ENCODE data around the gene MYL5. TPM values are rescaled to one million over a fixed set of nuclear protein-coding genes. Genes with fewer than 3 reads are reported as not detected.

Gene MYL5
- total and polyA plus RNA-seq, 12 donors = 5.9 to 77.6 (median 21.5) TPM

DNA sequence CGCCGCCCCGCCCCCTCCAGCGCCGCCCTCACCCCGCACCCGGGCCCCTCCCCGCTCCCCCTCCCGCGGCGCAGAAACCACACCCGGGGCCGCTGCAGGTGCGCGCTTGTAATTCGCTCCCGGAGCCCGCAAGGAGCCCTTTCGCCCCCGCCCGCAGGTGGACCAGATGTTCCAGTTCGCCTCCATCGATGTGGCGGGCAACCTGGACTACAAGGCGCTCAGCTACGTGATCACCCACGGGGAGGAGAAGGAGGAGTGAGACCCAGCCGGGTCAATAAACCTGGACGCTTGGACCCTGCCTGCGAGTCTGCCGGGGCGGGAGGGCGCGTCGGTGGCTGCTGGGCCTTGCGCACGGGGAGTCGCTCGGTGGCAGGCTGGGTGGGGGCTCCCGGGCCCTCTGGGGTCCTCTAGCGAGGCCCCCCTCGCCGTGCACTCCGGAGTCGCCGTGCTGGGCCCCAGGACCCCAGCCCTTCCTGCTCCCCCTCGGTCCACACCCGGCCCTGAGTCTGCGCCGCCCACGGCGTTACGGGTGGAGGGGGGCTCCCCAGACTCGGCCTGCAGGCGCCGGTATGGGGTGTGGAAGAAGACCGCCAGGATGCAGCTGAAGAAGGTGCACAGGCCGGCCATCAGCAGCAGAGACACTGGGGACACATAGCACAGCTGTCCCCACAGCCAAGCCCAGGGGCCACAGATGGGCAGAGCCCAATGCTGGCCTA, 7.6 kb downstream of the MYL5 start:
- WGBS, 4 donors = 79 to 100% (median 86%) methylated on average over 1 to 56 of the region's 58 CpGs
- peaks cover 24 to 44% of the 10 kb centered on the region in 2 donors for H3K4me1 ChIP-seq (replicated peaks in 1 of 2)
- TF ChIP-seq, protein P1, sequence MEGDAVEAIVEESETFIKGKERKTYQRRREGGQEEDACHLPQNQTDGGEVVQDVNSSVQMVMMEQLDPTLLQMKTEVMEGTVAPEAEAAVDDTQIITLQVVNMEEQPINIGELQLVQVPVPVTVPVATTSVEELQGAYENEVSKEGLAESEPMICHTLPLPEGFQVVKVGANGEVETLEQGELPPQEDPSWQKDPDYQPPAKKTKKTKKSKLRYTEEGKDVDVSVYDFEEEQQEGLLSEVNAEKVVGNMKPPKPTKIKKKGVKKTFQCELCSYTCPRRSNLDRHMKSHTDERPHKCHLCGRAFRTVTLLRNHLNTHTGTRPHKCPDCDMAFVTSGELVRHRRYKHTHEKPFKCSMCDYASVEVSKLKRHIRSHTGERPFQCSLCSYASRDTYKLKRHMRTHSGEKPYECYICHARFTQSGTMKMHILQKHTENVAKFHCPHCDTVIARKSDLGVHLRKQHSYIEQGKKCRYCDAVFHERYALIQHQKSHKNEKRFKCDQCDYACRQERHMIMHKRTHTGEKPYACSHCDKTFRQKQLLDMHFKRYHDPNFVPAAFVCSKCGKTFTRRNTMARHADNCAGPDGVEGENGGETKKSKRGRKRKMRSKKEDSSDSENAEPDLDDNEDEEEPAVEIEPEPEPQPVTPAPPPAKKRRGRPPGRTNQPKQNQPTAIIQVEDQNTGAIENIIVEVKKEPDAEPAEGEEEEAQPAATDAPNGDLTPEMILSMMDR (IDR thresholded peaks at IDR 0.05) = no peak
- TF ChIP-seq POLR2A (IDR thresholded peaks at IDR 0.05) = no peak
- H3K27ac ChIP-seq = no peak overlapping the region
- no peaks in the 10 kb centered on the region for H3K36me3 ChIP-seq (replicated peaks in 1 of 2)
- intact Hi-C loops (cut with DNase I) = no loop called here
- no peaks in the 10 kb centered on the region for H3K9me3 ChIP-seq (replicated peaks in 1 of 3)
- H3K4me3 ChIP-seq = peak overlapping the region in 1 of 4 donors; percentile 60
- peak; percentile 55 to 72 (median 61) for DNase-seq
- H3K27me3 ChIP-seq = no peaks in the 10 kb centered on the region

- no peaks in the 10 kb centered on the region for H3K9me3 ChIP-seq (replicated peaks in 1 of 3)
- no peaks in the 10 kb centered on the region for H3K36me3 ChIP-seq (replicated peaks in 1 of 2)
- H3K27ac ChIP-seq = no peak overlapping the region
- intact Hi-C loops (cut with DNase I) = no loop called here
- peak in 2 of 7 donors; percentile 38 to 59 for DNase-seq
- TF ChIP-seq POLR2A (IDR thresholded peaks at IDR 0.05) = no peak
- TF ChIP-seq, protein P1 (IDR thresholded peaks at IDR 0.05) = no peak
- H3K4me3 ChIP-seq = no peak overlapping the region
- no peaks in the 10 kb centered on the region for H3K27me3 ChIP-seq
- WGBS, 4 donors = 65 to 94% (median 84%) methylated on average over 8 to 23 of the region's 23 CpGs
- H3K4me1 ChIP-seq (replicated peaks in 1 of 2) = peaks cover 30 to 46% of the 10 kb centered on the region in 2 donors
Observed at GRCh38 chr4:682490-683172, 8.3 kb downstream of the MYL5 start.

DNA sequence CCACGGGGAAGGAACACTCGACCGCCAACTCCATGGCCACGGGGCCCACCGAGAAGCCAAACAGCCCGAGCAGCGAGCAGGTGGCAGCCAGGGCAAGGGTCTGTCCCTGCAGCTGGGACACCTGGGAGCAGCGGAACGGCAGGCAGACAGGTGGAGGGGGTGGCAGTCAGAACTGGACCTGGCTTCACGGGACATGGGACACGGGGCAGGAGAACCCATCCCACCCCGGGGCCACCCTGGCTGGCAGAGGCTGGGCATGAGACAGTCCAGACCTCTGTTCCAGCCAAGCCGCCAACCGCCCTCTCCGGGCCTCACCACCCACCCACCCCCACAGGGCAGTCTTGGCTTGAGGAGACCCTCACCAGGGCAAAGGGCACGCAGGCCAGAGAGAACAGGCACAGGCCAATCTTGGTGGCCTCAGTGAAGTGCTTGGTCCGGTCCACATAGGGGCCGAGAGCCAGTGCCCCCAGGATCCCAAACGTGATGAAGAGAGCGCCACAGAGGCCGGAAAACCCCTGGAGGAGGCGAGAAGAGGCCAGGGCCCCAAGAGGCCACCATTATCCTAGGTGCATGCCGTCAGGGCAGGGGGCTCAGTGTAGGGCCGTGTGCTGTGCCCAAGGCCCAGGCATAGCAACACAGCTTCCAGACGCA, 9.0 kb downstream of the MYL5 start:
- Histone ChIP-seq H3K27ac (peak overlapping the region in 1 of 5 donors; percentile 2), H3K36me3 (replicated peaks in 1 of 2) (no peaks in the 10 kb centered on the region), H3K9me3 (replicated peaks in 1 of 3) (no peaks in the 10 kb centered on the region), H3K27me3 (no peaks in the 10 kb centered on the region), H3K4me1 (replicated peaks in 1 of 2) (peaks cover 35 to 49% of the 10 kb centered on the region in 2 donors), H3K4me3 (no peak overlapping the region)
- peak in 2 of 7 donors; percentile 14 to 40 for DNase-seq
- intact Hi-C loops (cut with DNase I) = no loop called here
- TF ChIP-seq POLR2A (IDR thresholded peaks at IDR 0.05) = no peak
- TF ChIP-seq, protein P1 (IDR thresholded peaks at IDR 0.05) = no peak
- 81 to 90% (median 85%) methylated on average over 5 to 25 of the region's 25 CpGs for WGBS, 4 donors

DNA sequence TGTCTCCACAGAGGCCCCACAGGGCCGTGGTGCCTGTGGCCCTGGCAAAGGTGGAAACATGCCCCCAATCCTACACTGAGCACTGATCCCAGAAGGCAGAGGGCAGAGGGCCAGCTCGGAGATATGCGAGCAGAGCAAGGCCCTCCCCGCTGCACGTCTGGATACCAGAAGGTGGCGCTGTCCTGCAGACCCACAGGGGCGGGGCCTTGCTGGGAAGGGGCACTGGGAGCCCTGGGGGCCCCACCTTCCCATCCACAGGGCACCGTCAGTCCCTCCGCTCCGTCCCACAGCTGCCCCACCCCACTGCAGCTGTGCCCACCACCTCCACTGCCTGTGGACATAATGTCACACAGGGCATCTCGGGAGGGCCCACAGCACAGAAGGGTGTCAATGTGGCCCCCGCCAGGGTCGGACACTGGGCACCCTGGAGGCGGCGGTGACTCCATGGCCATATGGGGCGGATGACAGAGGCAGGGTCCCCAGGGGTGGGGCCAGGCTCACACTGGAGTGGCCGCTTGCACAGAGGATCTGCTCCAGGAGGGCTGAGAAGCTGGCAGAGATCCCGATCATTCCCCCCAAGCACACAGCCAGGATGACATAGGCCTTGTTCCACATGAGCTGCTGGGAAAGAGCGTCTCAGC, 9.8 kb downstream of the MYL5 start:
- H3K27me3 ChIP-seq = no peaks in the 10 kb centered on the region
- no peak overlapping the region for H3K4me3 ChIP-seq
- no peaks in the 10 kb centered on the region for H3K36me3 ChIP-seq (replicated peaks in 1 of 2)
- intact Hi-C loops (cut with DNase I) = no loop called here
- WGBS, 4 donors = 32 to 62% (median 46%) methylated on average over 4 to 19 of the region's 19 CpGs
- no peak for TF ChIP-seq POLR2A (IDR thresholded peaks at IDR 0.05)
- TF ChIP-seq, protein P1 (IDR thresholded peaks at IDR 0.05) = peak; percentile 72 to 84 (median 76)
- H3K9me3 ChIP-seq (replicated peaks in 1 of 3) = no peaks in the 10 kb centered on the region
- DNase-seq = peak; percentile 81 to 91 (median 87)
- H3K4me1 ChIP-seq (replicated peaks in 1 of 2) = peaks cover 30 to 47% of the 10 kb centered on the region in 2 donors
- H3K27ac ChIP-seq = peak overlapping the region in 1 of 5 donors; percentile 2
